Brain microvascular endothelial cell (primary cell): ENCODE data around the gene ALKAL2.
"Not testable (repeated sequence)": the region's sequence is repeated elsewhere in the genome, so short reads cannot be mapped to it uniquely, and the experiment has no call there.

ENCODE experiments used
- DNase-seq: peaks from one replicate; pipeline ENCODE4 v3.0.0-alpha.2; 2020
- H3K27ac ChIP-seq: fragments of 250-450 bp; sonication (Bioruptor Pico); 2 replicates; pipeline ENCODE4 v1.5.1; 2020; ENCODE audit warnings: mild to moderate bottlenecking, moderate library complexity
- H3K27me3 ChIP-seq: fragments of 250-450 bp; sonication (Bioruptor Pico); replicated peaks from 2 replicates; pipeline ENCODE4 v1.5.1; 2020; ENCODE audit warnings: mild to moderate bottlenecking
- H3K36me3 ChIP-seq: fragments of 250-450 bp; sonication (Bioruptor Pico); replicated peaks from 2 replicates; pipeline ENCODE4 v1.5.1; 2020; ENCODE audit warnings: mild to moderate bottlenecking
- H3K4me3 ChIP-seq: 2 replicates; pipeline ENCODE4 v1.5.1; 2011; ENCODE audit warnings: low read depth, mild to moderate bottlenecking, control low read depth, low read length, moderate library complexity
- CTCF ChIP-seq: IDR thresholded peaks from 2 replicates; pipeline ENCODE4 v1.5.1; 2011; ENCODE audit warnings: low read depth, mild to moderate bottlenecking, moderate library complexity, low read length, control low read depth, inconsistent platforms; ENCODE audit errors: missing control alignments
- in situ Hi-C: cut with HindIII; loops from 2 replicates; pipeline ENCODE4 v1.10.0; 2017; ENCODE audit warnings: low sequenced_read_pairs, low pct_ligation_motif_present

ALKAL2 gene

GRCh38 chr2:322326-322725, 34.4 kb upstream of the ALKAL2 start:
- Histone ChIP-seq H3K36me3 (no peaks in the 10 kb centered on the region), H3K27me3 (no peaks in the 10 kb centered on the region), H3K27ac (no peak overlapping the region), H3K4me3 (no peak overlapping the region)
- no peak for DNase-seq
- in situ Hi-C loops, result no loop called here
- no peak for TF ChIP-seq CTCF

- no peak for TF ChIP-seq CTCF
- Histone ChIP-seq H3K36me3 (no peaks in the 10 kb centered on the region), H3K4me3 (no peak overlapping the region), H3K27ac (no peak overlapping the region), H3K27me3 (no peaks in the 10 kb centered on the region)
- in situ Hi-C loops, result no loop called here
- DNase-seq, result no peak
Measured at GRCh38 chr2:320561-320960, 32.7 kb upstream of the ALKAL2 start.

- no peak for TF ChIP-seq CTCF
- in situ Hi-C loops, result no loop called here
- Histone ChIP-seq H3K27ac (no peak overlapping the region), H3K27me3 (no peaks in the 10 kb centered on the region), H3K36me3 (no peaks in the 10 kb centered on the region), H3K4me3 (no peak overlapping the region)
- DNase-seq, result no peak
Measured at GRCh38 chr2:319059-319600, 31.2 kb upstream of the ALKAL2 start.

- Histone ChIP-seq H3K27ac (peak overlapping the region; percentile 62), H3K27me3 (no peaks in the 10 kb centered on the region), H3K36me3 (no peaks in the 10 kb centered on the region), H3K4me3 (peak overlapping the region; percentile 37)
- in situ Hi-C loops, result no loop called here
- DNase-seq, result peak; percentile 55
- TF ChIP-seq CTCF, result peak; percentile 3
Measured at GRCh38 chr2:317501-318424, 29.9 kb upstream of the ALKAL2 start.

- in situ Hi-C loops, result no loop called here
- TF ChIP-seq CTCF, result no peak
- H3K27ac ChIP-seq, result no peak overlapping the region
Measured at GRCh38 chr2:316381-316780, 28.5 kb upstream of the ALKAL2 start.

GRCh38 chr2:315925-316324, 28.0 kb upstream of the ALKAL2 start:
- in situ Hi-C loops, DNase-seq, H3K4me3 ChIP-seq, H3K27me3 ChIP-seq, H3K36me3 ChIP-seq, H3K27ac ChIP-seq: not testable (repeated sequence)

More at GRCh38 chr2:316381-316780, 28.5 kb upstream of the ALKAL2 start:
- H3K4me3 ChIP-seq, result no peak overlapping the region
- DNase-seq, result no peak
- H3K36me3 ChIP-seq, result no peaks in the 10 kb centered on the region
- no peaks in the 10 kb centered on the region for H3K27me3 ChIP-seq
